ENCODE data around the gene CEPT1. TPM values are rescaled to one million over a fixed set of nuclear protein-coding genes. Genes with fewer than 3 reads are reported as not detected.

The CEPT1 gene
- total and polyA plus RNA-seq, 9 of the 15 experiments (the other 6 are each of a cell fraction or from before 2014, with no cell fraction given) = 24.4 to 72.6 (median 42.4) TPM

- TF ChIP-seq ZNF407 (IDR thresholded peaks at IDR 0.05; ENCODE audit: low read depth) (no peak), CUX1 (CRISPR knock-in tag; IDR thresholded peaks at IDR 0.05) (no peak), EP300 (IDR thresholded peaks at IDR 0.05; ENCODE audit: low read length) (no peak), CCNT2 (IDR thresholded peaks at IDR 0.05; ENCODE audit: borderline replicate concordance, extremely low read depth, insufficient read length, low read depth, low read length) (no peak), LCOR (CRISPR knock-in tag; IDR thresholded peaks at IDR 0.05) (no peak), MAFG (tag; conservative IDR thresholded peaks at IDR 0.05) (no peak), THRAP3 (IDR thresholded peaks at IDR 0.05; ENCODE audit: borderline replicate concordance) (no peak), CREB1 (IDR thresholded peaks at IDR 0.05) (no peak), CREB1 (CRISPR knock-in tag; IDR thresholded peaks at IDR 0.05) (no peak), ZNF75A (CRISPR knock-in tag; IDR thresholded peaks at IDR 0.05) (no peak), RHOXF2B (CRISPR knock-in tag; conservative IDR thresholded peaks at IDR 0.05) (no peak)
- TF ChIP-seq, protein P1, sequence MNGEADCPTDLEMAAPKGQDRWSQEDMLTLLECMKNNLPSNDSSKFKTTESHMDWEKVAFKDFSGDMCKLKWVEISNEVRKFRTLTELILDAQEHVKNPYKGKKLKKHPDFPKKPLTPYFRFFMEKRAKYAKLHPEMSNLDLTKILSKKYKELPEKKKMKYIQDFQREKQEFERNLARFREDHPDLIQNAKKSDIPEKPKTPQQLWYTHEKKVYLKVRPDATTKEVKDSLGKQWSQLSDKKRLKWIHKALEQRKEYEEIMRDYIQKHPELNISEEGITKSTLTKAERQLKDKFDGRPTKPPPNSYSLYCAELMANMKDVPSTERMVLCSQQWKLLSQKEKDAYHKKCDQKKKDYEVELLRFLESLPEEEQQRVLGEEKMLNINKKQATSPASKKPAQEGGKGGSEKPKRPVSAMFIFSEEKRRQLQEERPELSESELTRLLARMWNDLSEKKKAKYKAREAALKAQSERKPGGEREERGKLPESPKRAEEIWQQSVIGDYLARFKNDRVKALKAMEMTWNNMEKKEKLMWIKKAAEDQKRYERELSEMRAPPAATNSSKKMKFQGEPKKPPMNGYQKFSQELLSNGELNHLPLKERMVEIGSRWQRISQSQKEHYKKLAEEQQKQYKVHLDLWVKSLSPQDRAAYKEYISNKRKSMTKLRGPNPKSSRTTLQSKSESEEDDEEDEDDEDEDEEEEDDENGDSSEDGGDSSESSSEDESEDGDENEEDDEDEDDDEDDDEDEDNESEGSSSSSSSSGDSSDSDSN (IDR thresholded peaks at IDR 0.05; ENCODE audit: borderline replicate concordance in 1 of 2, low read depth in 2 of 2, low read length in 2 of 2) = no peak
- TF ChIP-seq, protein P2, sequence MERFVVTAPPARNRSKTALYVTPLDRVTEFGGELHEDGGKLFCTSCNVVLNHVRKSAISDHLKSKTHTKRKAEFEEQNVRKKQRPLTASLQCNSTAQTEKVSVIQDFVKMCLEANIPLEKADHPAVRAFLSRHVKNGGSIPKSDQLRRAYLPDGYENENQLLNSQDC (CRISPR knock-in tag; IDR thresholded peaks at IDR 0.05) = no peak
Observed at GRCh38 chr1:111133866-111134265, 6.2 kb upstream of the CEPT1 start (continued).

Measured in K562 (cell line).